Activated CD8-positive, alpha-beta memory T cell treated with anti-CD3 and anti-CD28 coated beads, Interleukin-2, amount 10 ng/mL, durations not matched to agents 7 days and 5 days (primary cell): ENCODE data around the gene EFEMP2. TPM values are rescaled to one million over a fixed set of nuclear protein-coding genes. Genes with fewer than 3 reads are reported as not detected.

ENCODE experiments used
- ATAC-seq: fragments of 150-1000 bp; cut with Tn5 transposase; one replicate; pipeline ENCODE4 v1.10.0; 2021; ENCODE audit warnings: moderate library complexity
- CTCF ChIA-PET: fragments of 350-600 bp; sonication (Branson Sonifier 250); formaldehyde crosslinking; loops from one replicate; lab custom pipeline; 2021; ENCODE audit warnings: antibody characterized with exemption; lab: Charles Lee
- DNase-seq: peaks from one replicate; pipeline ENCODE4 v3.0.0-alpha.2; 2020
- H3K27ac Mint-ChIP-seq: one replicate; pipeline ENCODE4 v1.8.0; 2021; ENCODE audit warnings: mild to moderate bottlenecking, mixed read lengths
- H3K27me3 Mint-ChIP-seq: one replicate; pipeline ENCODE4 v1.8.0; 2021; ENCODE audit warnings: mixed read lengths
- H3K36me3 Mint-ChIP-seq: one replicate; pipeline ENCODE4 v1.8.0; 2021; ENCODE audit warnings: mild to moderate bottlenecking, mixed read lengths
- H3K4me1 Mint-ChIP-seq: one replicate; pipeline ENCODE4 v1.8.0; 2021; ENCODE audit warnings: mixed read lengths
- H3K4me3 Mint-ChIP-seq: one replicate; pipeline ENCODE4 v1.8.0; 2021; ENCODE audit warnings: mild to moderate bottlenecking, moderate library complexity, mixed read lengths
- H3K9me3 Mint-ChIP-seq: one replicate; pipeline ENCODE4 v1.8.0; 2022; ENCODE audit warnings: low read depth, mixed read lengths
- total RNA-seq, 2 experiments: library from RNA; stranded (reverse); gene quantifications; one replicate each; pipeline ENCODE4 v1.2.3, GENCODE V29; 2021

Gene EFEMP2
- total RNA-seq, 2 experiments from 2014 or later = 7.1 to 13.4 TPM

- H3K36me3 Mint-ChIP-seq = peaks cover 38% of the 10 kb centered on the region
- no peak for DNase-seq
- CTCF ChIA-PET = interaction anchor here (27.4 kb wide), 1 partner anchor 26 kb away, joined by 710 read pairs; the partner anchor contains the start of genes CCDC85B, CTSW, FIBP and FOSL1
- no peak for ATAC-seq
- no peak overlapping the region for H3K27ac Mint-ChIP-seq
- no peaks in the 10 kb centered on the region for H3K27me3 Mint-ChIP-seq
- peaks cover 29% of the 10 kb centered on the region for H3K4me1 Mint-ChIP-seq
- H3K4me3 Mint-ChIP-seq = no peak overlapping the region
- H3K9me3 Mint-ChIP-seq = no peaks in the 10 kb centered on the region
Measured at GRCh38 chr11:65864706-65865471, 7.7 kb downstream of the EFEMP2 start.

- Mint-ChIP-seq H3K4me1 (peaks cover 27% of the 10 kb centered on the region), H3K4me3 (no peak overlapping the region), H3K27me3 (no peaks in the 10 kb centered on the region), H3K27ac (no peak overlapping the region), H3K36me3 (peaks cover 38% of the 10 kb centered on the region), H3K9me3 (no peaks in the 10 kb centered on the region)
- ATAC-seq (no peak), DNase-seq (no peak)
- CTCF ChIA-PET = interaction anchor here (27.4 kb wide), 1 partner anchor 26 kb away, joined by 710 read pairs; the partner anchor contains the start of genes CCDC85B, CTSW, FIBP and FOSL1
Measured at GRCh38 chr11:65863889-65864705, 8.5 kb downstream of the EFEMP2 start.

DNA sequence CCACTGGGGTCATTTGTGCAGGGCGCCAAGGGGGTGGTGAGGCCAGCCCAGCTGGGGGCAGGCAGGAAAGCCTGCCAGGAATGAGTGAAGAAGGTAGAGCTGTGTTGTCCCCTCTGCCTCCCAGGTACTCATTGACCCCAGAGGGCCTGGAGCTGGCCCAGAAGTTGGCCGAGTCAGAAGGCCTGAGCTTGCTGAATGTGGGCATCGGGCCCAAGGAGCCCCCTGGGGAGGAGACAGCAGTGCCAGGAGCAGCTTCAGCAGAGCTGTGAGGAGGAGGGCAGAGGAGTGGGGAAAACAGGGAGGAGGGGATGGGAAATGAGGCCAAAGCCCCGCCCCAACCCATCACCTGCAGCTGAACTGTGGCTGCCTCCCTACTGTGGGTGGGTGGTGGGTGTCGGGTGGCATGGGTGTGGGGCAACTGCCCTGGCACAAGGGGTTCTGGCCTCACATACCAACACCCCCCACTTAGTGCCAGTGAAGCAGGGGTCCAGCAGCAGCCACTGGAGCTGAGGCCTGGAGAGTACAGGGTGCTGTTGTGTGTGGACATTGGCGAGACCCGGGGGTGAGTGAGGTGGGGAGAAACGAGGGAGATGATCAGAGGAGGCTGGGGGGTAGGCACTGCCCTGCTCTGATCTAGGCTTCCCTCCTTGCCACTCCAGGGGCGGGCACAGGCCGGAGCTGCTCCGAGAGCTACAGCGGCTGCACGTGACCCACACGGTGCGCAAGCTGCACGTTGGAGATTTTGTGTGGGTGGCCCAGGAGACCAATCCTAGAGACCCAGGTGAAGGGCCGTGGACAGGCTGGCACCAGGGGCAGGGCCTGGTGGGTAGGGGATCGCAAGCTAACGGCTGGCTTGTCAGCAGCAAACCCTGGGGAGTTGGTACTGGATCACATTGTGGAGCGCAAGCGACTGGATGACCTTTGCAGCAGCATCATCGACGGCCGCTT lies 9.4 kb downstream of the EFEMP2 start:
- CTCF ChIA-PET = interaction anchor here (1.6 to 27.4 kb wide), 3 partner anchors 8 to 27 kb away, joined by 6 to 710 read pairs (median 83); partner anchors contain the start of genes CCDC85B, CTSW, EFEMP2 and FIBP
- no peaks in the 10 kb centered on the region for H3K9me3 Mint-ChIP-seq
- no peak for DNase-seq
- H3K4me1 Mint-ChIP-seq = peaks cover 27% of the 10 kb centered on the region
- peak overlapping the region; percentile 35 for H3K27ac Mint-ChIP-seq
- peaks cover 38% of the 10 kb centered on the region for H3K36me3 Mint-ChIP-seq
- H3K27me3 Mint-ChIP-seq = no peaks in the 10 kb centered on the region
- no peak for ATAC-seq
- H3K4me3 Mint-ChIP-seq = peak overlapping the region; percentile 53

- H3K4me3 Mint-ChIP-seq = peak overlapping the region; percentile 53
- H3K9me3 Mint-ChIP-seq = no peaks in the 10 kb centered on the region
- peak overlapping the region; percentile 35 for H3K27ac Mint-ChIP-seq
- H3K27me3 Mint-ChIP-seq = no peaks in the 10 kb centered on the region
- H3K36me3 Mint-ChIP-seq = peaks cover 36% of the 10 kb centered on the region
- DNase-seq = no peak
- no peak for ATAC-seq
- H3K4me1 Mint-ChIP-seq = peaks cover 27% of the 10 kb centered on the region
- CTCF ChIA-PET = interaction anchor here (1.4 to 27.4 kb wide), 4 partner anchors 9 to 183 kb away, joined by 3 to 710 read pairs (median 44); partner anchors contain the start of genes CCDC85B, CTSW, EFEMP2 and FIBP
Measured at GRCh38 chr11:65862191-65862735, 10.3 kb downstream of the EFEMP2 start.

- Mint-ChIP-seq H3K4me1 (peaks cover 30% of the 10 kb centered on the region), H3K9me3 (no peaks in the 10 kb centered on the region), H3K36me3 (peaks cover 33% of the 10 kb centered on the region), H3K4me3 (peak overlapping the region; percentile 91), H3K27ac (peak overlapping the region; percentile 99), H3K27me3 (no peaks in the 10 kb centered on the region)
- DNase-seq (no peak), ATAC-seq (no peak)
- CTCF ChIA-PET = interaction anchor here (0.8 to 27.4 kb wide), 12 partner anchors 10 to 183 kb away, joined by 3 to 710 read pairs (median 6); partner anchors contain the start of genes AP5B1, BANF1, CCDC85B and CTSW
Measured at GRCh38 chr11:65861533-65862183, 10.9 kb downstream of the EFEMP2 start.

DNA sequence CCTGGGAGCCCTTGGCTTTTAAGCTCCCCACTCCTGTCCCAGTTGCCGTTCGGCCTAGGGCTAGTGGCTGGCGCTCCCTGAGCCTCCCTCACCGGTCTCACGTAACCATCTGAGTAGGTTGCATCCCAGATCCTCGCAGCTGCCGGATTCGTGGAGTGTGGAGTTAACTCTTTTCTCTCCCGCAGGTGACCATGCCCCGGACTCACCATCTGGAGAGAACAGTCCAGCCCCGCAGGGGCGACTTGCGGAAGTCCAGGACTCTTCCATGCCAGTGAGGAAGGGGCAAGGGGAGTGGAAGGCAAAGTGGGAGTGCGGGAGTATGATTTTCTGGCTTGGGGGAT lies 11.5 kb downstream of the EFEMP2 start:
- H3K36me3 Mint-ChIP-seq = peaks cover 37% of the 10 kb centered on the region

GRCh38 chr11:65860278-65861164 lies 12.1 kb downstream of the EFEMP2 start, which contains the start of gene MUS81:
MUS81 (plus strand) TSS chr11:65860433; CDS start chr11:65860754, 321 bp downstream.
- Mint-ChIP-seq H3K27ac (peak within 1 kb of the TSS; percentile 99), H3K27me3 (no peaks in the 10 kb centered on the region), H3K9me3 (no peaks in the 10 kb centered on the region), H3K36me3 (peaks cover 43% of the 10 kb centered on the region), H3K4me3 (peak within 1 kb of the TSS; percentile 91), H3K4me1 (peaks cover 41% of the 10 kb centered on the region)
- DNase-seq (peak; percentile 98), ATAC-seq (peak; percentile 32)
- CTCF ChIA-PET = interaction anchor here (0.7 to 27.4 kb wide), 35 partner anchors 9 to 361 kb away, joined by 3 to 710 read pairs (median 4); partner anchors contain the start of genes AP5B1, BANF1, CCDC85B and CTSW

More for the DNA sequence above, 11.5 kb downstream of the EFEMP2 start:
- H3K27ac Mint-ChIP-seq = peak overlapping the region; percentile 99
- CTCF ChIA-PET = interaction anchor here (0.7 to 27.4 kb wide), 14 partner anchors 9 to 198 kb away, joined by 3 to 710 read pairs (median 4); partner anchors contain the start of genes AP5B1, BANF1, CCDC85B and CTSW
- DNase-seq (no peak), ATAC-seq (no peak)
- no peaks in the 10 kb centered on the region for H3K9me3 Mint-ChIP-seq
- peaks cover 35% of the 10 kb centered on the region for H3K4me1 Mint-ChIP-seq
- peak overlapping the region; percentile 91 for H3K4me3 Mint-ChIP-seq
- H3K27me3 Mint-ChIP-seq = no peaks in the 10 kb centered on the region

DNA sequence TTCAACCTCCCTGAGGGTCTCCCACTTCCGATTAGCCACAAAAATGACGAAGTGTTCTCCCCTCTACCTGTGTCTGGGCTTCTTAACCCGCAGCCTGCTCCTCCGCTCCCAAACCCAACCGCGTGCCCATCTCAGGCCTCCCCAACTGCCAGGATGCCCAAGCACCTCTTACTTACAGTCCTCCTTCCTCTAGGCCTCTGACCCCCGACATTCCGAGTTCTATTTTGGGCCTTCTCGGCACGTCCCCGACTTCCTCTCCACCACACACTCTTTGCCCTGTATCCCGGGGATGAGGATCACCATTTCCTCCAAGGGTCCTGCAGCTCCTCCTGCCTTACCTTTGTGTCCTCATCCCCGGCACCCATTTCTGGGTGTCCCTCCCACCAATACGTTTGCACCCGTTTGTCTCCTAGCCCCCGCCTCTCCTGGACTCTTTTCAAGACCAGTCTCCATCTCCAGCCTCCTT lies 12.8 kb downstream of the EFEMP2 start:
- H3K36me3 Mint-ChIP-seq = peaks cover 42% of the 10 kb centered on the region
- H3K27ac Mint-ChIP-seq = peak overlapping the region; percentile 99
- H3K27me3 Mint-ChIP-seq = no peaks in the 10 kb centered on the region
- H3K4me3 Mint-ChIP-seq = peak overlapping the region; percentile 91
- H3K9me3 Mint-ChIP-seq = no peaks in the 10 kb centered on the region
- DNase-seq (no peak), ATAC-seq (peak; percentile 0)
- CTCF ChIA-PET = interaction anchor here (0.7 to 27.4 kb wide), 29 partner anchors 9 to 360 kb away, joined by 3 to 710 read pairs (median 5); partner anchors contain the start of genes AP5B1, BANF1, CCDC85B and CTSW
- peaks cover 46% of the 10 kb centered on the region for H3K4me1 Mint-ChIP-seq

DNA sequence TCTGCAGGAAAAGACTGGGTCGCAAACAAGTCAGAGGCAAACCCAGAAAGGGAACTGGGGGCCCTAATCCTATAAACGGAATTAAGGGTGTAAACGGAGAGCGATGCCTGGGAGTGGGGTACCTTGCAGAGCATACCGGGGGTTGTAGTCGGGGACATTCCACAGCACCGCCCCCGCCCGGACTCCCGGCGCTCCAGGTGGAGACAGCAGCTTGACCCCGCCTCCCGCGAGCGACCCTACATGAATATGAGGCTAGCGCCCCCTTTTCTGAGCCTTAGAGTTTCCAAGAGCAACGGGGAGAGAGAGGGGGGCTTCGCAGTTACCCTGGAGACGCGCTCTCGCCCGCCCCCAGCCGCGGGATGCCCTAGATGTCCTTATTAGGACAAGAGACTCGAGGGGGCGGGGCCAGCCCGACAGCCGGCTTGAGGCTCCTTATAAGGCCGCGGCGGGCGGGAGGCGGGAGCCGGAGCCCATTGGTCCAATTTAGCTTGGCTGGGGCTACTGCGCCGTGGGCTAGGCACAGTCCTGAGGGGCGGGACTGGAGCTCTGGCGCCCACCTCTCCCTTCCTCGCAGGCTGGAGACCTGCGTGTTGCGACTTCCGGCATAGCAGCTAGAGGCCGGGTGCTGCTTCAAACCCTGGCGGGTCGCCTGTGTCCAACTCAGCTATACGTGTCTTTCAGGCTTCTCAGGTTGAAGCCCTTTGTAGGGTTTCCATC lies 13.3 kb downstream of the EFEMP2 start:
- Mint-ChIP-seq H3K36me3 (peaks cover 48% of the 10 kb centered on the region), H3K9me3 (no peaks in the 10 kb centered on the region), H3K4me1 (peaks cover 51% of the 10 kb centered on the region), H3K27me3 (no peaks in the 10 kb centered on the region), H3K4me3 (peak overlapping the region; percentile 91), H3K27ac (peak overlapping the region; percentile 99)
- CTCF ChIA-PET = interaction anchor here (0.8 to 27.4 kb wide), 28 partner anchors 9 to 360 kb away, joined by 3 to 710 read pairs (median 5); partner anchors contain the start of genes AP5B1, BANF1, CCDC85B and CTSW
- peak; percentile 100 for DNase-seq
- ATAC-seq = peak; percentile 71

DNA sequence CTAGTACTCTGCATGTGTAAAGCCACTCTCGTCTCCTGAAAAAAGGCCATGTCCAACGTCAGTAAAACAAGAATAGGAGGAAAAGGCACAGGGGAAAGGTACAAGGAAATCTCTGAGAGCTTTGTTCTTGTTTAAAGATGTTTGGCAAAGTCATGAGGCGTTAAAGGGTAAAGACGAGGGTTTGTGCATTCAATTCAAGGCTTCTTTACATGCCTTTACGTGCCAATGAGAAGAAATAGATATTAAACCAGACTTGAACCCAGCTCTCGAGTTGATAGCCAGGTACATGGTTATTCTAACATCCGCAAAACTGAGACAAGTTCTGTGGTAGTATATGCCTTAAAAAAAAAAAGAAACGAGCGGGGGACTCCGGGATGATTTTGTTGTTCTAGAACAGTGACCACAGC lies 13.9 kb downstream of the EFEMP2 start:
- H3K9me3 Mint-ChIP-seq = no peaks in the 10 kb centered on the region
- no peak for DNase-seq
- CTCF ChIA-PET = interaction anchor here (0.8 to 27.4 kb wide), 10 partner anchors 10 to 286 kb away, joined by 3 to 710 read pairs (median 14); partner anchors contain the start of genes AP5B1, CCDC85B, CTSW and EFEMP2
- peak overlapping the region; percentile 99 for H3K27ac Mint-ChIP-seq
- no peaks in the 10 kb centered on the region for H3K27me3 Mint-ChIP-seq
- no peak for ATAC-seq
- peak overlapping the region; percentile 91 for H3K4me3 Mint-ChIP-seq
- H3K36me3 Mint-ChIP-seq = peaks cover 52% of the 10 kb centered on the region
- peaks cover 52% of the 10 kb centered on the region for H3K4me1 Mint-ChIP-seq
